NCI-H510A (cell line): ENCODE measurements around the gene ST3GAL5.
"Not testable (repeated sequence)": the region's sequence is repeated elsewhere in the genome, so short reads cannot be mapped to it uniquely, and the experiment has no call there.

Source experiments
- DNase-seq: peaks from one replicate; lab custom pipeline; 2025; lab: John Stamatoyannopoulos, UW

ST3GAL5 gene

GRCh38 chr2:85834466-85834865 lies 54.3 kb downstream of the ST3GAL5 start:
- DNase-seq = no peak

- DNase-seq = no peak
These were observed 57.1 kb downstream of the ST3GAL5 start for GRCh38 chr2:85831735-85832134.

- no peak for DNase-seq
These were observed 58.1 kb downstream of the ST3GAL5 start for GRCh38 chr2:85830645-85831044.

GRCh38 chr2:85829394-85829793 lies 59.4 kb downstream of the ST3GAL5 start:
- DNase-seq = not testable (repeated sequence)

GRCh38 chr2:85828725-85829124 lies 60.1 kb downstream of the ST3GAL5 start:
- DNase-seq = no peak

- no peak for DNase-seq
These were observed 60.8 kb downstream of the ST3GAL5 start for GRCh38 chr2:85827879-85828569.

GRCh38 chr2:85826990-85827878 lies 61.6 kb downstream of the ST3GAL5 start:
- peak; percentile 47 for DNase-seq

- no peak for DNase-seq
These were observed 64.8 kb downstream of the ST3GAL5 start for GRCh38 chr2:85823951-85824350.

- no peak for DNase-seq
These were observed 66.0 kb downstream of the ST3GAL5 start for GRCh38 chr2:85822766-85823165.

GRCh38 chr2:85819811-85820510 lies 68.8 kb downstream of the ST3GAL5 start:
- no peak for DNase-seq

- DNase-seq = no peak
These were observed 73.8 kb downstream of the ST3GAL5 start for GRCh38 chr2:85814802-85815550.

- DNase-seq = peak; percentile 61
These were observed 74.6 kb downstream of the ST3GAL5 start for GRCh38 chr2:85813982-85814801.

- no peak for DNase-seq
These were observed 75.4 kb downstream of the ST3GAL5 start for GRCh38 chr2:85813211-85813981.

GRCh38 chr2:85812094-85812735 lies 76.6 kb downstream of the ST3GAL5 start:
- DNase-seq = no peak

GRCh38 chr2:85811180-85812093 lies 77.4 kb downstream of the ST3GAL5 start:
- DNase-seq = no peak

- no peak for DNase-seq
These were observed 78.2 kb downstream of the ST3GAL5 start for GRCh38 chr2:85810371-85811179.

- DNase-seq = no peak
These were observed 81.0 kb downstream of the ST3GAL5 start for GRCh38 chr2:85807756-85808155.
